SU-DHL-6 (cell line): ENCODE results near the gene MYO15B.

Experiments
- H2AFZ ChIP-seq: fragments of 200-600 bp; sonication (generic); 2 replicates; pipeline ENCODE4 v1.6.1; 2014; ENCODE audit warnings: low read depth, mild to moderate bottlenecking, moderate library complexity, mixed read lengths, antibody characterized with exemption, low read length; ENCODE audit not compliant: severe bottlenecking
- H3F3A ChIP-seq: fragments of 200-600 bp; shearing (Covaris generic); 2 replicates; pipeline ENCODE4 v1.6.0; 2016; ENCODE audit warnings: antibody characterized with exemption, mild to moderate bottlenecking; ENCODE audit not compliant: insufficient read depth
- H3K27ac ChIP-seq: fragments of 200-600 bp; sonication (generic); 2 replicates; pipeline ENCODE4 v1.5.1; 2016; ENCODE audit warnings: low read depth, mild to moderate bottlenecking, low read length, moderate library complexity, mixed read lengths
- H3K27me3 ChIP-seq: fragments of 200-600 bp; sonication (generic), shearing (Covaris generic); 2 replicates; pipeline ENCODE4 v1.6.0; 2014; ENCODE audit warnings: mild to moderate bottlenecking, low read length
- H3K36me3 ChIP-seq: fragments of 200-600 bp; sonication (generic); 2 replicates; pipeline ENCODE4 v1.6.1; 2014; ENCODE audit warnings: mild to moderate bottlenecking, low read length, mixed read lengths
- H3K4me2 ChIP-seq: fragments of 300-600, 200-600 bp; shearing (Covaris generic), sonication (generic); 2 replicates; pipeline ENCODE4 v1.6.0; 2014; ENCODE audit warnings: low read length, low read depth, mild to moderate bottlenecking; ENCODE audit not compliant: poor library complexity, severe bottlenecking
- H3K4me3 ChIP-seq: fragments of 200-600 bp; sonication (generic); 2 replicates; pipeline ENCODE4 v1.5.1; 2014; ENCODE audit warnings: antibody characterized with exemption, low read length, mild to moderate bottlenecking, mixed read lengths; ENCODE audit not compliant: insufficient read depth, poor library complexity, severe bottlenecking
- H3K79me2 ChIP-seq: fragments of 200-600 bp; sonication (generic); 2 replicates; pipeline ENCODE4 v1.6.1; 2014; ENCODE audit warnings: mild to moderate bottlenecking, low read length, moderate library complexity; ENCODE audit not compliant: insufficient read depth
- H3K9ac ChIP-seq: fragments of 200-600 bp; sonication (generic); 2 replicates; pipeline ENCODE4 v1.7.0; 2014; ENCODE audit warnings: mild to moderate bottlenecking, low read length
- H3K9me2 ChIP-seq: fragments of 200-600 bp; sonication (generic); replicated peaks from 2 replicates; pipeline ENCODE4 v1.6.1; 2014; ENCODE audit warnings: low read length; ENCODE audit not compliant: insufficient read depth
- H3K9me3 ChIP-seq: fragments of 200-600 bp; sonication (generic); 2 replicates; pipeline ENCODE4 v1.6.1; 2014; ENCODE audit warnings: low read length, mixed read lengths; ENCODE audit not compliant: insufficient read depth
- H4K20me1 ChIP-seq: fragments of 200-600 bp; sonication (generic); 2 replicates; pipeline ENCODE4 v1.6.1; 2014; ENCODE audit warnings: low read depth, mild to moderate bottlenecking, antibody characterized with exemption, low read length, moderate library complexity, mixed read lengths
- CTCF ChIP-seq: fragments of 200-600 bp; sonication (generic); IDR thresholded peaks from one replicate; pipeline ENCODE4 v1.5.1; 2017; ENCODE audit warnings: antibody characterized with exemption, mild to moderate bottlenecking, low read length, moderate library complexity; ENCODE audit not compliant: insufficient read depth, poor library complexity, severe bottlenecking
- EZH2phosphoT487 ChIP-seq: fragments of 200-600 bp; sonication (generic), shearing (Covaris generic); conservative IDR thresholded peaks from 2 replicates; pipeline ENCODE4 v1.6.1; 2018; ENCODE audit warnings: mild to moderate bottlenecking, antibody characterized with exemption, low read length, moderate library complexity, mixed read lengths

The MYO15B gene

GRCh38 chr17:75642182-75642783 is 54.7 kb downstream of the MYO15B start:
- H3F3A ChIP-seq: no peaks in the 10 kb centered on the region; the same call in 1 of the 2 replicates
- no peaks in the 10 kb centered on the region for H3K27me3 ChIP-seq
- H3K4me3 ChIP-seq: no peak overlapping the region
- no peaks in the 10 kb centered on the region for H3K79me2 ChIP-seq
- H3K9me3 ChIP-seq: no peaks in the 10 kb centered on the region
- H4K20me1 ChIP-seq: no peaks in the 10 kb centered on the region
- no peak overlapping the region for H3K4me2 ChIP-seq
- H3K9me2 ChIP-seq: no peaks in the 10 kb centered on the region
- no peaks in the 10 kb centered on the region for H3K36me3 ChIP-seq
- H3K9ac ChIP-seq: no peak overlapping the region
- H3K27ac ChIP-seq: no peak overlapping the region
- no peak overlapping the region for H2AFZ ChIP-seq
- TF ChIP-seq EZH2phosphoT487: no peak
- no peak for TF ChIP-seq CTCF

- Histone ChIP-seq H3K27ac (no peak overlapping the region), H3K9me2 (no peaks in the 10 kb centered on the region), H3K4me3 (no peak overlapping the region), H3K79me2 (no peaks in the 10 kb centered on the region), H3K9me3 (no peaks in the 10 kb centered on the region), H3K36me3 (no peaks in the 10 kb centered on the region), H2AFZ (no peak overlapping the region), H3F3A (no peaks in the 10 kb centered on the region; the same call in 1 of the 2 replicates), H3K27me3 (no peaks in the 10 kb centered on the region), H3K4me2 (no peak overlapping the region), H4K20me1 (no peaks in the 10 kb centered on the region), H3K9ac (no peak overlapping the region)
- TF ChIP-seq CTCF: no peak
- TF ChIP-seq EZH2phosphoT487: no peak
These were observed 55.4 kb downstream of the MYO15B start for GRCh38 chr17:75642784-75643642.

GRCh38 chr17:75643643-75644017 is 56.0 kb downstream of the MYO15B start:
- Histone ChIP-seq H3K36me3 (no peaks in the 10 kb centered on the region), H3F3A (no peaks in the 10 kb centered on the region; the same call in 1 of the 2 replicates), H3K9me2 (no peaks in the 10 kb centered on the region), H3K27me3 (no peaks in the 10 kb centered on the region), H3K4me3 (no peak overlapping the region), H2AFZ (no peak overlapping the region), H3K4me2 (no peak overlapping the region), H3K9ac (no peak overlapping the region), H3K79me2 (no peaks in the 10 kb centered on the region), H4K20me1 (no peaks in the 10 kb centered on the region), H3K9me3 (no peaks in the 10 kb centered on the region), H3K27ac (no peak overlapping the region)
- TF ChIP-seq EZH2phosphoT487 (no peak), CTCF (no peak)
